Trophoblast cell (in vitro differentiated cells and primary cell): ENCODE results near the gene MINPP1.

ENCODE experiments used
- DNase-seq, 2 donors: peaks; one replicate each; pipeline ENCODE4 v3.0.0-alpha.2; 2016
- H2AFZ ChIP-seq: 2 replicates; pipeline ENCODE4 v1.6.1; 2013; ENCODE audit warnings: low read length, moderate library complexity, mild to moderate bottlenecking; ENCODE audit not compliant: insufficient read depth, poor library complexity
- H2AK5ac ChIP-seq: 2 replicates; pipeline ENCODE4 v1.6.1; 2013; ENCODE audit warnings: mild to moderate bottlenecking, low read length
- H2BK120ac ChIP-seq: 2 replicates; pipeline ENCODE4 v1.6.1; 2013; ENCODE audit warnings: low read length, mild to moderate bottlenecking, moderate library complexity; ENCODE audit not compliant: insufficient read depth, poor library complexity
- H2BK12ac ChIP-seq: 2 replicates; pipeline ENCODE4 v1.6.1; 2013; ENCODE audit warnings: mild to moderate bottlenecking, low read length, moderate library complexity
- H2BK5ac ChIP-seq: 2 replicates; pipeline ENCODE4 v1.6.1; 2013; ENCODE audit warnings: low read length, low read depth, moderate library complexity, mild to moderate bottlenecking; ENCODE audit not compliant: poor library complexity
- H3K14ac ChIP-seq: 2 replicates; pipeline ENCODE4 v1.6.1; 2013; ENCODE audit warnings: mild to moderate bottlenecking, low read length
- H3K18ac ChIP-seq: 2 replicates; pipeline ENCODE4 v1.6.1; 2013; ENCODE audit warnings: mild to moderate bottlenecking, low read length
- H3K23ac ChIP-seq: 2 replicates; pipeline ENCODE4 v1.6.1; 2013; ENCODE audit warnings: low read length
- H3K27ac ChIP-seq: 2 replicates; pipeline ENCODE4 v1.5.1; 2013; ENCODE audit warnings: low read depth, mild to moderate bottlenecking, inconsistent platforms, low read length, moderate library complexity
- H3K27me3 ChIP-seq: 2 replicates; pipeline ENCODE4 v1.6.1; 2013; ENCODE audit warnings: inconsistent platforms, mild to moderate bottlenecking, low read length, moderate library complexity; ENCODE audit not compliant: insufficient read depth
- H3K36me3 ChIP-seq, 2 experiments: 1 replicate in 1 of 2; 2 replicates in 1 of 2; pipeline ENCODE4 v1.6.1; 2013; ENCODE audit warnings: low read length in 2 of 2, mild to moderate bottlenecking in 2 of 2, moderate library complexity in 1 of 2; ENCODE audit not compliant: insufficient read depth in 2 of 2, control insufficient read depth in 1 of 2
- H3K4ac ChIP-seq: 2 replicates; pipeline ENCODE4 v1.6.1; 2013; ENCODE audit warnings: low read depth, mild to moderate bottlenecking, low read length, moderate library complexity
- H3K4me1 ChIP-seq, 2 experiments: 1 replicate in 1 of 2; 2 replicates in 1 of 2; pipeline ENCODE4 v1.6.1; 2013; ENCODE audit warnings: low read length in 2 of 2, mild to moderate bottlenecking in 2 of 2, moderate library complexity in 1 of 2; ENCODE audit not compliant: insufficient read depth in 2 of 2, control insufficient read depth in 1 of 2
- H3K4me2 ChIP-seq: 2 replicates; pipeline ENCODE4 v1.6.1; 2013; ENCODE audit warnings: inconsistent platforms, mild to moderate bottlenecking, low read length, moderate library complexity
- H3K4me3 ChIP-seq: 2 replicates; pipeline ENCODE4 v1.5.1; 2013; ENCODE audit warnings: mild to moderate bottlenecking, low read depth, low read length, inconsistent platforms
- H3K79me1 ChIP-seq: one replicate; pipeline ENCODE4 v1.6.1; 2013; ENCODE audit warnings: low read length
- H3K79me2 ChIP-seq: 2 replicates; pipeline ENCODE4 v1.6.1; 2013; ENCODE audit warnings: low read length, mild to moderate bottlenecking; ENCODE audit not compliant: control insufficient read depth, insufficient read depth, poor library complexity
- H3K9ac ChIP-seq: 2 replicates; pipeline ENCODE4 v1.6.1; 2013; ENCODE audit warnings: mild to moderate bottlenecking, low read length
- H3K9me3 ChIP-seq: 2 replicates; pipeline ENCODE4 v1.6.1; 2013; ENCODE audit warnings: low read depth, mild to moderate bottlenecking, control low read depth, inconsistent platforms, low read length; ENCODE audit not compliant: insufficient read depth
- H4K12ac ChIP-seq: 2 replicates; pipeline ENCODE4 v1.6.1; 2013; ENCODE audit warnings: low read depth, mild to moderate bottlenecking, low read length, moderate library complexity
- H4K8ac ChIP-seq: 2 replicates; pipeline ENCODE4 v1.6.1; 2013; ENCODE audit warnings: low read depth, mild to moderate bottlenecking, low read length, moderate library complexity
- H4K91ac ChIP-seq: one replicate; pipeline ENCODE4 v1.6.1; 2013; ENCODE audit warnings: low read depth, mild to moderate bottlenecking, low read length, moderate library complexity
- WGBS: extraction: QIAGEN DNeasy Blood & Tissue Kit; methylation state at CpG from one replicate; pipeline ENCODE4 v1.1.7; 2013; ENCODE audit warnings: missing lambda C conversion rate; ENCODE audit not compliant: insufficient read length, insufficient coverage; ENCODE audit errors: extremely low coverage; 5-methylcytosine and 5-hydroxymethylcytosine counted together

Gene MINPP1

DNA sequence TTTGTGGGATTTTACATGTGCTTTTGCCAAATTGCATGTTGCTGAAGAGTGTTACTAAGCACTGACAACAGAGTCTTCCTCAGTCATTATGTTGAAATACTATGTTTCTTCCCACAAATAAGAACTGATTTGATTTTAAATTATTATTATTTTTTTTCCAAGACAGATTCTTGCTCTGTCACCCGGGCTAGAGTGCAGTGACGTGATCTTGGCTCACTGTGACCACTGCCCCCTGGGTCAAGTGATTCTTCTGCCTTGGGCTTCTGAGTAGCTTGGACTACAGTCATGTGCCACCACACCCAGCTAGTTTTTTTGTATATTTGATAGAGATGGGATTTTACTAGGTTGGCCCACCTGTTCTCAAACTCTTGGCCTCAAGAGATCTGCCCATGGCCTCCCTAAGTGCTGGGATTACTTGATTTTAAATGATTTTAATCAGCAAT is 42.3 kb downstream of the MINPP1 start:
- H2BK120ac ChIP-seq, result no peak overlapping the region
- DNase-seq, result no peak
- H3K18ac ChIP-seq, result no peak overlapping the region
- peaks cover 3 to 6% of the 10 kb centered on the region in 2 experiments for H3K36me3 ChIP-seq
- no peak overlapping the region for H2BK5ac ChIP-seq
- no peak overlapping the region for H2BK12ac ChIP-seq
- no CpG with 5 or more reads among the region's 2 CpGs for WGBS
- no peaks in the 10 kb centered on the region for H3K27me3 ChIP-seq
- H2AFZ ChIP-seq, result no peak overlapping the region
- no peak overlapping the region for H4K91ac ChIP-seq
- H3K9me3 ChIP-seq, result no peaks in the 10 kb centered on the region
- no peak overlapping the region for H3K14ac ChIP-seq
- no peaks in the 10 kb centered on the region for H3K79me2 ChIP-seq
- no peak overlapping the region for H4K8ac ChIP-seq
- H4K12ac ChIP-seq, result no peak overlapping the region
- H3K23ac ChIP-seq, result no peak overlapping the region
- H2AK5ac ChIP-seq, result no peak overlapping the region
- H3K27ac ChIP-seq, result no peak overlapping the region
- no peak overlapping the region for H3K4ac ChIP-seq
- H3K4me1 ChIP-seq, result peaks cover 0 to 2% of the 10 kb centered on the region in 2 experiments
- no peak overlapping the region for H3K9ac ChIP-seq
- no peak overlapping the region for H3K4me2 ChIP-seq
- no peak overlapping the region for H3K4me3 ChIP-seq
- H3K79me1 ChIP-seq, result no peaks in the 10 kb centered on the region

- H2AK5ac ChIP-seq, result no peak overlapping the region
- WGBS, result no CpG with 5 or more reads among the region's 3 CpGs
- peaks cover 0 to 2% of the 10 kb centered on the region in 2 experiments for H3K4me1 ChIP-seq
- H3K9me3 ChIP-seq, result no peaks in the 10 kb centered on the region
- H2BK120ac ChIP-seq, result no peak overlapping the region
- no peak overlapping the region for H3K14ac ChIP-seq
- H3K79me2 ChIP-seq, result no peaks in the 10 kb centered on the region
- no peak overlapping the region for H3K4me3 ChIP-seq
- no peak overlapping the region for H2AFZ ChIP-seq
- no peak overlapping the region for H2BK5ac ChIP-seq
- H3K4me2 ChIP-seq, result no peak overlapping the region
- H3K27ac ChIP-seq, result no peak overlapping the region
- no peak overlapping the region for H3K23ac ChIP-seq
- no peak overlapping the region for H3K9ac ChIP-seq
- H3K79me1 ChIP-seq, result no peaks in the 10 kb centered on the region
- H3K4ac ChIP-seq, result no peak overlapping the region
- no peak overlapping the region for H4K8ac ChIP-seq
- no peak overlapping the region for H4K91ac ChIP-seq
- no peaks in the 10 kb centered on the region for H3K27me3 ChIP-seq
- no peak overlapping the region for H3K18ac ChIP-seq
- no peak overlapping the region for H4K12ac ChIP-seq
- peak in 1 of 2 donors; percentile 23 for DNase-seq
- H3K36me3 ChIP-seq, result peaks cover 0 to 6% of the 10 kb centered on the region in 2 experiments
- H2BK12ac ChIP-seq, result no peak overlapping the region
These were observed 43.1 kb downstream of the MINPP1 start for GRCh38 chr10:87547734-87548311.

DNA sequence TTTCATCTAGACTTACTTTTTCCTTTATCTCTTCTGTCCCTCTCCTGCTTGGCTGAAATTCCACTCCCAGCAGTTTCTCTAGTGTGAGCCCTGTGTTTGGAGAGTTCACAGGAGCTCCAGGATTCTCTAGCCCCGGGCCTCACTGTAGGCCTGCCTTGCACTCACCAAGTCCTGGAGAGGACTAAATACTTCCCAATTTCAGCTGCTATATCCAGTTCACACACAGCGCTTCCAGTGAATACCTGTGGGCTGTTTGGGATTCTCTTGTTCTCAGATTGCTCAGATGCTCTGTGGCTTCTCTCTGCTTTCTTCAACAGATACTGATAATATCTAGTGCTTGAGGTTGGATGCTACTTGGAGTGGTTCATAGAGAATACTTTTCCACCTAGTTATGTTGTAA is 46.0 kb downstream of the MINPP1 start:
- Histone ChIP-seq H2BK120ac (no peak overlapping the region), H3K36me3 (no peaks in the 10 kb centered on the region), H2BK5ac (no peak overlapping the region), H3K4ac (no peak overlapping the region), H3K4me1 (peaks cover 0 to 2% of the 10 kb centered on the region in 2 experiments), H4K8ac (no peak overlapping the region), H3K18ac (no peak overlapping the region), H4K12ac (no peak overlapping the region), H3K14ac (no peak overlapping the region), H3K4me2 (no peak overlapping the region), H3K27ac (peak overlapping the region; percentile 43), H2AK5ac (no peak overlapping the region), H3K79me1 (no peaks in the 10 kb centered on the region), H3K4me3 (no peak overlapping the region), H4K91ac (no peak overlapping the region), H2AFZ (no peak overlapping the region), H3K9ac (no peak overlapping the region), H2BK12ac (no peak overlapping the region), H3K23ac (no peak overlapping the region), H3K9me3 (no peaks in the 10 kb centered on the region), H3K79me2 (no peaks in the 10 kb centered on the region), H3K27me3 (no peaks in the 10 kb centered on the region)
- WGBS, result no CpG with 5 or more reads among the region's 2 CpGs
- peak; percentile 79 to 83 for DNase-seq

DNA sequence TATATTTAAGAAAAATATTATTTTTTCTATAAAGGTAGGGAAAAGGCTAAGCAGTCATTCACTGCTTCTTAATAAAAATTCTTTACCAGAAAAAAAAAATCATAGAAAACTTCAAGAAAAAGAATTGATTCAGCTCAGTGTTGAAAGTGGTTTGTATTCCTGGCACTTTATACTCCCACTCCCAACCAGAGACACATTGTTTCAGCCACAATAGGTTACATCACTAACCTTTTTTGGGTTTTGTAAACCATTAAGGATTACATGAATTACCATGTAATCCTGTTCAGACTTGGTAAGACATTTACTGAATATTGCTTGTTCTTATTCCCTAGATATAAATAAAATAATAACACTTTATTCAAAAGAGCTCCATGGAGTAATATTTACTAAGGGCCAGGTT is 46.6 kb downstream of the MINPP1 start:
- no peak overlapping the region for H2AK5ac ChIP-seq
- H2BK12ac ChIP-seq, result no peak overlapping the region
- no peak overlapping the region for H3K4me3 ChIP-seq
- H2AFZ ChIP-seq, result no peak overlapping the region
- H3K23ac ChIP-seq, result no peak overlapping the region
- H3K79me2 ChIP-seq, result no peaks in the 10 kb centered on the region
- no peak overlapping the region for H3K4me2 ChIP-seq
- no peak overlapping the region for H3K9ac ChIP-seq
- H2BK120ac ChIP-seq, result no peak overlapping the region
- H3K9me3 ChIP-seq, result no peaks in the 10 kb centered on the region
- H3K79me1 ChIP-seq, result no peaks in the 10 kb centered on the region
- no peak for DNase-seq
- H4K12ac ChIP-seq, result no peak overlapping the region
- no peak overlapping the region for H3K14ac ChIP-seq
- no peak overlapping the region for H2BK5ac ChIP-seq
- no peak overlapping the region for H4K8ac ChIP-seq
- H4K91ac ChIP-seq, result no peak overlapping the region
- H3K4ac ChIP-seq, result no peak overlapping the region
- no peaks in the 10 kb centered on the region for H3K36me3 ChIP-seq
- peaks cover 0 to 2% of the 10 kb centered on the region in 2 experiments for H3K4me1 ChIP-seq
- no peaks in the 10 kb centered on the region for H3K27me3 ChIP-seq
- H3K18ac ChIP-seq, result no peak overlapping the region
- no peak overlapping the region for H3K27ac ChIP-seq
